Activated CD8-positive, alpha-beta T cell treated with anti-CD3 and anti-CD28 coated beads for 36 hours (primary cell): ENCODE measurements around the gene ARVCF. TPM values are rescaled to one million over a fixed set of nuclear protein-coding genes. Genes with fewer than 3 reads are reported as not detected.

Experiments used
- ATAC-seq: fragments of 200-7000 bp; cut with Tn5 transposase; one replicate; pipeline ENCODE4 v1.10.0; 2021; ENCODE audit warnings: mild to moderate bottlenecking, moderate library complexity
- CTCF ChIA-PET: fragments of 350-600 bp; sonication (Branson Sonifier 250); formaldehyde crosslinking; loops from one replicate; lab custom pipeline; 2021; ENCODE audit warnings: antibody characterized with exemption; lab: Charles Lee
- POLR2A ChIA-PET: fragments of 350-600 bp; sonication (Branson Sonifier 250); formaldehyde crosslinking; loops from one replicate; lab custom pipeline; 2021; ENCODE audit warnings: antibody characterized with exemption; lab: Charles Lee
- DNase-seq: peaks from one replicate; pipeline ENCODE4 v3.0.0-alpha.2; 2020
- H3K27ac Mint-ChIP-seq: one replicate; pipeline ENCODE4 v1.8.0; 2021; ENCODE audit warnings: mild to moderate bottlenecking, mixed read lengths
- H3K27me3 Mint-ChIP-seq: one replicate; pipeline ENCODE4 v1.8.0; 2021; ENCODE audit warnings: mixed read lengths
- H3K36me3 Mint-ChIP-seq: one replicate; pipeline ENCODE4 v1.8.0; 2021; ENCODE audit warnings: low read depth, mixed read lengths
- H3K4me1 Mint-ChIP-seq: one replicate; pipeline ENCODE4 v1.8.0; 2021; ENCODE audit warnings: low read depth, mixed read lengths
- H3K4me3 Mint-ChIP-seq: one replicate; pipeline ENCODE4 v1.8.0; 2021; ENCODE audit warnings: mild to moderate bottlenecking, moderate library complexity, mixed read lengths
- H3K9me3 Mint-ChIP-seq: one replicate; pipeline ENCODE4 v1.8.0; 2021; ENCODE audit warnings: mixed read lengths
- CTCF ChIP-seq: fragments of 200-600 bp; IDR thresholded peaks from one replicate; pipeline ENCODE4 v1.8.0; 2022; ENCODE audit warnings: antibody characterized with exemption, mild to moderate bottlenecking
- intact Hi-C: fragments of 100-400 bp; cut with micrococcal nuclease; formaldehyde crosslinking; loops from one replicate; pipeline ENCODE4 v1.10.0; 2022
- total RNA-seq, 2 experiments: library from RNA; stranded (reverse); gene quantifications; one replicate each; pipeline ENCODE4 v1.2.3, GENCODE V29; 2021

ARVCF gene
- total RNA-seq, 2 experiments from 2014 or later = 1.2 to 1.9 TPM

GRCh38 chr22:20012741-20013331, 3.8 kb downstream of the ARVCF start:
- peaks cover 3% of the 10 kb centered on the region for H3K4me1 Mint-ChIP-seq
- POLR2A ChIA-PET = interaction anchor here (1.2 kb wide), 1 partner anchor 8 kb away, joined by 5 read pairs; the partner anchor contains the start of gene TANGO2
- no peak for ATAC-seq
- H3K4me3 Mint-ChIP-seq = no peak overlapping the region
- H3K9me3 Mint-ChIP-seq = no peaks in the 10 kb centered on the region
- TF ChIP-seq CTCF = no peak
- peaks cover 15% of the 10 kb centered on the region for H3K27me3 Mint-ChIP-seq
- H3K27ac Mint-ChIP-seq = no peak overlapping the region
- intact Hi-C loops = no loop called here
- H3K36me3 Mint-ChIP-seq = no peaks in the 10 kb centered on the region
- no peak for DNase-seq
- CTCF ChIA-PET = interaction anchor here (0.8 to 6.1 kb wide), 19 partner anchors 9 to 283 kb away, joined by 3 to 75 read pairs (median 4); no protein-coding TSS in a partner anchor

GRCh38 chr22:20011993-20012740, 4.5 kb downstream of the ARVCF start:
- H3K9me3 Mint-ChIP-seq = no peaks in the 10 kb centered on the region
- ATAC-seq (no peak), DNase-seq (no peak)
- CTCF ChIA-PET = interaction anchor here (1.0 to 6.1 kb wide), 6 partner anchors 10 to 282 kb away, joined by 3 to 75 read pairs (median 7); no protein-coding TSS in a partner anchor
- H3K36me3 Mint-ChIP-seq = no peaks in the 10 kb centered on the region
- intact Hi-C loops = no loop called here
- H3K4me1 Mint-ChIP-seq = no peaks in the 10 kb centered on the region
- POLR2A ChIA-PET = interaction anchor here (1.2 kb wide), 1 partner anchor 9 kb away, joined by 5 read pairs; the partner anchor contains the start of gene TANGO2
- TF ChIP-seq CTCF = no peak
- H3K4me3 Mint-ChIP-seq = no peak overlapping the region
- no peak overlapping the region for H3K27ac Mint-ChIP-seq
- H3K27me3 Mint-ChIP-seq = peaks cover 10% of the 10 kb centered on the region

- TF ChIP-seq CTCF = no peak
- intact Hi-C loops = no loop called here
- ChIA-PET CTCF (interaction anchor here (2.6 to 6.1 kb wide), 2 partner anchors 10 to 40 kb away, joined by 8 to 75 read pairs; no protein-coding TSS in a partner anchor), POLR2A (interaction anchor here (1.2 kb wide), 1 partner anchor 10 kb away, joined by 5 read pairs; the partner anchor contains the start of gene TANGO2)
- DNase-seq (no peak), ATAC-seq (no peak)
- Mint-ChIP-seq H3K27me3 (peaks cover 10% of the 10 kb centered on the region), H3K36me3 (no peaks in the 10 kb centered on the region), H3K4me3 (no peak overlapping the region), H3K4me1 (no peaks in the 10 kb centered on the region), H3K9me3 (no peaks in the 10 kb centered on the region), H3K27ac (no peak overlapping the region)
Measured at GRCh38 chr22:20011123-20011992, 5.3 kb downstream of the ARVCF start.

- Mint-ChIP-seq H3K36me3 (no peaks in the 10 kb centered on the region), H3K27ac (no peak overlapping the region), H3K4me1 (no peaks in the 10 kb centered on the region), H3K27me3 (peaks cover 9% of the 10 kb centered on the region), H3K9me3 (no peaks in the 10 kb centered on the region), H3K4me3 (no peak overlapping the region)
- intact Hi-C loops = no loop called here
- ATAC-seq (no peak), DNase-seq (no peak)
- CTCF ChIA-PET = interaction anchor here (6.1 kb wide), 1 partner anchor 39 kb away, joined by 75 read pairs; no protein-coding TSS in a partner anchor
- POLR2A ChIA-PET = no interaction called here
- no peak for TF ChIP-seq CTCF
Measured at GRCh38 chr22:20010307-20011122, 6.1 kb downstream of the ARVCF start.
